ENCODE results near the gene VPS39.
"Not testable (repeated sequence)": the region's sequence is repeated elsewhere in the genome, so short reads cannot be mapped to it uniquely, and the experiment has no call there.

VPS39 gene

GRCh38 chr15:42207674-42208579 is at the start of gene VPS39:
Gene VPS39 (minus strand): TSS chr15:42208304. CDS start chr15:42208153, 151 bp downstream.
- peak; percentile 67 for DNase-seq

GRCh38 chr15:42253300-42253699 is 45.2 kb upstream of the VPS39 start:
- DNase-seq: no peak

GRCh38 chr15:42240823-42241222 is 32.7 kb upstream of the VPS39 start:
- DNase-seq: no peak

- DNase-seq: no peak
Measured at GRCh38 chr15:42239528-42240182, 31.6 kb upstream of the VPS39 start.

- no peak for DNase-seq
Measured at GRCh38 chr15:42233107-42233506, 25.0 kb upstream of the VPS39 start.

GRCh38 chr15:42232606-42233005 is 24.5 kb upstream of the VPS39 start:
- DNase-seq: no peak

GRCh38 chr15:42231088-42231487 is 23.0 kb upstream of the VPS39 start:
- no peak for DNase-seq

GRCh38 chr15:42228981-42229380 is 20.9 kb upstream of the VPS39 start:
- DNase-seq: not testable (repeated sequence)

- DNase-seq: no peak
Measured at GRCh38 chr15:42228036-42228435, 19.9 kb upstream of the VPS39 start.

- DNase-seq: no peak
Measured at GRCh38 chr15:42226648-42227047, 18.5 kb upstream of the VPS39 start.

GRCh38 chr15:42220216-42220615 is 12.1 kb upstream of the VPS39 start:
- no peak for DNase-seq

- DNase-seq: no peak
Measured at GRCh38 chr15:42218953-42219592, 11.0 kb upstream of the VPS39 start.

GRCh38 chr15:42217568-42217967 is 9.5 kb upstream of the VPS39 start:
- DNase-seq: no peak

GRCh38 chr15:42215913-42216829 is 8.1 kb upstream of the VPS39 start:
- DNase-seq: no peak

- DNase-seq: no peak
Measured at GRCh38 chr15:42214600-42214999, 6.5 kb upstream of the VPS39 start.

- no peak for DNase-seq
Measured at GRCh38 chr15:42213511-42213910, 5.4 kb upstream of the VPS39 start.

- DNase-seq: no peak
Measured at GRCh38 chr15:42210696-42211095, 2.6 kb upstream of the VPS39 start.

GRCh38 chr15:42206406-42206805 is 1.7 kb downstream of the VPS39 start:
- no peak for DNase-seq

- no peak for DNase-seq
Measured at GRCh38 chr15:42203891-42204290, 4.2 kb downstream of the VPS39 start.

GRCh38 chr15:42202653-42203052 is 5.5 kb downstream of the VPS39 start:
- no peak for DNase-seq

- DNase-seq: no peak
Measured at GRCh38 chr15:42201801-42202200, 6.3 kb downstream of the VPS39 start.

GRCh38 chr15:42199126-42199525 is 9.0 kb downstream of the VPS39 start:
- DNase-seq: no peak

- no peak for DNase-seq
Measured at GRCh38 chr15:42198516-42198915, 9.6 kb downstream of the VPS39 start.

Data from NCI-H1105 treated with DMSO at 0.1 percent for 48 hours (cell line).